Fibroblast of lung (primary cell): ENCODE results near the gene CCDC70.

Experiments
- EZH2 ChIP-seq: IDR thresholded peaks from 2 replicates; pipeline ENCODE4 v1.5.1; 2012; ENCODE audit warnings: low read length, control low read depth, mild to moderate bottlenecking; ENCODE audit errors: missing control alignments
- TF ChIP-seq, protein P1 (sequence below), 2 donors: IDR thresholded peaks in 1 of 2; conservative IDR thresholded peaks in 1 of 2; 1 replicate in 1 of 2; 2 replicates in 1 of 2; pipeline ENCODE4 v1.5.1; 2011 to 2012; ENCODE audit warnings: low read length in 2 of 2, control low read depth in 1 of 2, inconsistent platforms in 1 of 2, low read depth in 1 of 2, mild to moderate bottlenecking in 1 of 2

- TF ChIP-seq, protein P1, sequence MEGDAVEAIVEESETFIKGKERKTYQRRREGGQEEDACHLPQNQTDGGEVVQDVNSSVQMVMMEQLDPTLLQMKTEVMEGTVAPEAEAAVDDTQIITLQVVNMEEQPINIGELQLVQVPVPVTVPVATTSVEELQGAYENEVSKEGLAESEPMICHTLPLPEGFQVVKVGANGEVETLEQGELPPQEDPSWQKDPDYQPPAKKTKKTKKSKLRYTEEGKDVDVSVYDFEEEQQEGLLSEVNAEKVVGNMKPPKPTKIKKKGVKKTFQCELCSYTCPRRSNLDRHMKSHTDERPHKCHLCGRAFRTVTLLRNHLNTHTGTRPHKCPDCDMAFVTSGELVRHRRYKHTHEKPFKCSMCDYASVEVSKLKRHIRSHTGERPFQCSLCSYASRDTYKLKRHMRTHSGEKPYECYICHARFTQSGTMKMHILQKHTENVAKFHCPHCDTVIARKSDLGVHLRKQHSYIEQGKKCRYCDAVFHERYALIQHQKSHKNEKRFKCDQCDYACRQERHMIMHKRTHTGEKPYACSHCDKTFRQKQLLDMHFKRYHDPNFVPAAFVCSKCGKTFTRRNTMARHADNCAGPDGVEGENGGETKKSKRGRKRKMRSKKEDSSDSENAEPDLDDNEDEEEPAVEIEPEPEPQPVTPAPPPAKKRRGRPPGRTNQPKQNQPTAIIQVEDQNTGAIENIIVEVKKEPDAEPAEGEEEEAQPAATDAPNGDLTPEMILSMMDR (conservative IDR thresholded peaks at IDR 0.05 in 1 of 2, IDR thresholded peaks at IDR 0.05 in 1 of 2; ENCODE audit: low read depth in 1 of 2, low read length in 2 of 2): no peak
- TF ChIP-seq EZH2: no peak
Measured at GRCh38 chr13:51822106-51822815, 39.5 kb upstream of the CCDC70 start.
